Thoracic aorta (tissue), 2 donors: ENCODE measurements around the gene DHX16. TPM values are rescaled to one million over a fixed set of nuclear protein-coding genes. Genes with fewer than 3 reads are reported as not detected.

Experiments used
- ATAC-seq: fragments of 150-250 bp; one replicate; pipeline ENCODE4 v1.8.0; 2017; ENCODE audit warnings: low read depth; ENCODE audit not compliant: insufficient number of reproducible peaks, low FRiP score
- DNase-seq: peaks from one replicate; pipeline ENCODE4 v3.0.0-alpha.2; 2020; ENCODE audit warnings: low spot score
- H3K27ac ChIP-seq, 2 donors: fragments of 200-600 bp; sonication (generic); 1 replicate in 1 of 2; 2 replicates in 1 of 2; pipeline ENCODE4 v1.5.1; 2016; ENCODE audit warnings: mild to moderate bottlenecking in 2 of 2, moderate library complexity in 2 of 2
- H3K27me3 ChIP-seq: fragments of 200-600 bp; sonication (generic); replicated peaks from 2 replicates; pipeline ENCODE4 v1.6.0; 2016; ENCODE audit warnings: mild to moderate bottlenecking; ENCODE audit not compliant: insufficient read depth
- H3K36me3 ChIP-seq: fragments of 200-600 bp; sonication (generic); one replicate; pipeline ENCODE4 v1.5.1; 2016
- H3K4me1 ChIP-seq, 2 donors: fragments of 200-600 bp; sonication (generic); 1 replicate in 1 of 2; 2 replicates in 1 of 2; pipeline versions ENCODE4 v1.5.1 to v1.6.0; 2016; ENCODE audit warnings: low read depth in 2 of 2, mild to moderate bottlenecking in 1 of 2; ENCODE audit not compliant: control insufficient read depth in 1 of 2
- H3K4me3 ChIP-seq: fragments of 200-600 bp; sonication (generic); 2 replicates; pipeline ENCODE4 v1.5.1; 2016; ENCODE audit warnings: mild to moderate bottlenecking
- H3K9me3 ChIP-seq: fragments of 200-600 bp; sonication (generic); 2 replicates; pipeline ENCODE4 v1.5.1; 2016
- CTCF ChIP-seq: fragments of 200-600 bp; sonication (generic); IDR thresholded peaks from one replicate; pipeline ENCODE4 v1.5.1; 2019; ENCODE audit warnings: antibody characterized with exemption
- total RNA-seq, 2 donors: library from RNA; depleted of rRNA; stranded (reverse); fragments of >200 nt; gene quantifications; one replicate each; pipeline versions ENCODE4 v1.1.0 to v1.2.3, GENCODE V29; 2016

Gene DHX16
- total RNA-seq, 2 donors from 2014 or later: 27.4 to 55.2 TPM

DNA sequence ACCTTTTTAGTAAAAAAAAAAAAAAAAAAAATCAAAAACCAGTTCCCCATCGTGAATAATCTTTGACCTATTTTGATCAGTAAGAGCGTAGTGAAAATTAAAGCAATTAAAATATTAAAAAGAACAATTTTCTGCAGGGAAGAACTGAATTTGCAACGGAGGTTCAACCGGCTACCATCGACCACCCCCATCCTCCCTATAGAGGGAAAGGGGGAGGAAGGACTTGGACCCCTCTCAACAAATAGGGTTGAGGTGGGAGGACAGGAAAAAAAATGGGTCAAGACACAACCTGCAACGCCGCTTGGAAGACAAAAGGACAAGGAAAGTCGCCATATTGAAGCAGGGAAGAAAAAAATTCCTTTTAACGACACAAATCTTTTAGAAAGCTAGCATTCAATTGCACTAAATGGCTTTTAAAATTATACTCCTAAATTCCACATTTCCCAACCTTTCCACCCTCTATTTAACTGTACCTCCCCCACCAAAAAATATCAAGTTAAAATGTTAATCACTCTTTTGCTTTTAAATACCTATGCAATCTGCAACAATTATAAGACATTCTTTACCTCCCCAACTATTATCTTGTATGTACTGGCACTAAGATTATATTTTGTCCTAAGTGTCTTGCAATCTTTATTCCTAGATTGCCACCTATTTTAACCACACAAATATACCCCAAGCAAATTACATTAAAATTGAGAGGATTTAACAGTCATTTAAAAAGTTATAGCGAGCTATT lies 57.4 kb downstream of the DHX16 start:
- ATAC-seq (no peak), DNase-seq (no peak)
- Histone ChIP-seq H3K27ac (peak overlapping the region; percentile 91 to 94), H3K4me3 (peak overlapping the region; percentile 76), H3K9me3 (no peaks in the 10 kb centered on the region), H3K36me3 (peaks cover 5% of the 10 kb centered on the region), H3K27me3 (no peaks in the 10 kb centered on the region), H3K4me1 (peaks cover 31 to 53% of the 10 kb centered on the region in 2 donors)
- no peak for TF ChIP-seq CTCF

DNA sequence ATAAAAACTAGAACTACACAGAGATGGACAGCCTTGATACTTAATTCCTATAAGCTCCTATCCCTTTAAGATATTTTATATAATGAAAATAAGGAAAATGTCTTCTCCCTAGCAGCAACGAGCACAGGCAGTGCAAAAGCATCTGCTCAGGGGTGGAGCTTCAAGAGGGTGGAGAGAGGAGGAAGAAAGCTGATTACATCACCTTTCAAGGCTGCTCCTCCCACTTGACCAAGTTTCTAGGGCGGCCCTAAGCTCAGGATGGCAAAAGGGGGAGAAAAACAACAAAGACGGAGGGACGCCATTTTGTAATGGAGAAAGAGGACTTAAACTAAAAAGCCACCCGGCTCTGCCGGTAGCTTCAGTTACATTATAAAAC lies 58.0 kb downstream of the DHX16 start:
- ATAC-seq (peak; percentile 79), DNase-seq (peak; percentile 83)
- peaks cover 5% of the 10 kb centered on the region for H3K36me3 ChIP-seq
- H3K9me3 ChIP-seq: no peaks in the 10 kb centered on the region
- peak overlapping the region; percentile 76 for H3K4me3 ChIP-seq
- TF ChIP-seq CTCF: no peak
- H3K27ac ChIP-seq: peak overlapping the region; percentile 91 to 94
- no peaks in the 10 kb centered on the region for H3K27me3 ChIP-seq
- H3K4me1 ChIP-seq: peaks cover 31 to 59% of the 10 kb centered on the region in 2 donors

GRCh38 chr6:30614044-30614842 lies 58.6 kb downstream of the DHX16 start:
- no peak for TF ChIP-seq CTCF

DNA sequence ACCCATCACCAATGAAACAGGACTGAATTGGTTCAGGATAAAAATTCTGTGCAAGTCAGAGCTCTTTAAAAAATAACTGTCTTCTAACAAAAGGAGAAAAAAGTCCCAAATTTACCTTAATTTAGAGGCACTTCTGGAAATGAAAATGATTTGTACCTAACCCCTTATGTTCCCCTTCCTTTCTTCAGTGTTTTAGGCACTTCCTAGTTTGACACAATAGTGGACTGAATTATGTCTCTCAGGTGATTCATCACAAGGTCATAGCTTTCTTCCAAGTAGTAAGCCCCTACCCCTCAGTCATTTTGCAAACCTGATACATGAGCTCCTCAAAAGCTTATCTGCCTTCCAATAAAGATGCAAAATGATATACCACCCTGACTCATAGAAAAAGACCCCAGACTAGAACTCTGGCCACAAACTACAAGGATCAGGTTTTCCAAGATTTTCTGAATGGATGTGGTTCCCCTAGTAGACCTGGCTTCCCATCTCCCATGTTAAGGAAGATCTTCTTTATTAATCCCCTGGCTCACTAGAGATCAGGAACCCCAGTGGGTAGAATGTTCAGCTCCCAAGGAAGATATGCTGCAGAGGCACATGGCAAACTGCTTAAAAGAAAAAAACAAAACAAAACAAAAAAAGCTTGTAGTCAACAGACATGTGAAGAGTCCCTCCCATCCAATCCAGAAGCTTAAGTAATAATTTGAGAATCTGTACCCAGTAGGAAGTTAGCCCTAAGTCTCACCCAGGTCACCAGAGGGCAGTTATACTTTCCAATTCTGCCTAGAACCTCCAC lies 59.4 kb downstream of the DHX16 start:
- peak overlapping the region; percentile 76 for H3K4me3 ChIP-seq
- no peak for DNase-seq
- H3K9me3 ChIP-seq: no peaks in the 10 kb centered on the region
- peak overlapping the region; percentile 59 to 94 for H3K27ac ChIP-seq
- no peak for TF ChIP-seq CTCF
- no peaks in the 10 kb centered on the region for H3K27me3 ChIP-seq
- H3K4me1 ChIP-seq: peaks cover 29 to 57% of the 10 kb centered on the region in 2 donors
- no peak for ATAC-seq
- peaks cover 14% of the 10 kb centered on the region for H3K36me3 ChIP-seq

More at GRCh38 chr6:30614044-30614842, 58.6 kb downstream of the DHX16 start:
- no peaks in the 10 kb centered on the region for H3K9me3 ChIP-seq
- peaks cover 6% of the 10 kb centered on the region for H3K36me3 ChIP-seq
- H3K27me3 ChIP-seq: no peaks in the 10 kb centered on the region
- peak overlapping the region; percentile 76 for H3K4me3 ChIP-seq
- H3K27ac ChIP-seq: peak overlapping the region; percentile 59 to 94
- ATAC-seq (no peak), DNase-seq (no peak)
- H3K4me1 ChIP-seq: peaks cover 33 to 63% of the 10 kb centered on the region in 2 donors
